SK-N-SH (cell line): ENCODE data around the gene HCN4. TPM values are rescaled to one million over a fixed set of nuclear protein-coding genes. Genes with fewer than 3 reads are reported as not detected.

ENCODE experiments used
- CTCF ChIA-PET: fragments of 300-600, 350-600 bp; formaldehyde crosslinking; extraction: SDS; loops from one replicate; lab custom pipeline; 2021; lab: Yijun Ruan, JAX
- POLR2A ChIA-PET: fragments of 350-600 bp; sonication (Branson Sonifier 250); formaldehyde crosslinking; extraction: SDS; loops from one replicate; lab custom pipeline; 2020; ENCODE audit warnings: antibody characterized with exemption, inconsistent platforms; lab: Yijun Ruan, JAX
- DNase-seq: peaks from one replicate; pipeline ENCODE4 v3.0.0; 2012
- H2AFZ ChIP-seq: fragments of 200-600 bp; sonication (generic); 2 replicates; pipeline ENCODE4 v1.8.1; 2016; ENCODE audit warnings: antibody characterized with exemption, mild to moderate bottlenecking, low read depth
- H3F3A ChIP-seq: fragments of 200-600 bp; sonication (generic); replicated peaks from 2 replicates; pipeline ENCODE3; 2016; ENCODE audit warnings: antibody characterized with exemption, mild to moderate bottlenecking; ENCODE audit not compliant: insufficient read depth
- H3K27ac ChIP-seq, 2 experiments: fragments of 200-500 bp in 1 of 2; fragments of 200-600 bp in 1 of 2; sonication (Bioruptor generic) in 1 of 2; sonication (generic), shearing (Covaris generic) in 1 of 2; 2 replicates each; pipeline versions ENCODE4 v1.5.1 to v1.6.1; 2014 to 2016; ENCODE audit warnings: low read depth in 2 of 2, inconsistent platforms in 1 of 2, low read length in 1 of 2, mild to moderate bottlenecking in 1 of 2, mixed read lengths in 1 of 2
- H3K27me3 ChIP-seq: fragments of 200-600 bp; sonication (generic), shearing (Covaris generic); 2 replicates; pipeline ENCODE4 v1.6.1; 2016; ENCODE audit warnings: mixed run types; ENCODE audit not compliant: insufficient read depth
- H3K36me3 ChIP-seq, 2 experiments: fragments of 200-500 bp in 1 of 2; fragments of 200-600 bp in 1 of 2; sonication (Bioruptor generic) in 1 of 2; sonication (generic) in 1 of 2; replicated peaks in 1 of 2; 2 replicates each; pipeline versions ENCODE3 to v1.5.1; 2014 to 2016; ENCODE audit warnings: low read length in 1 of 2, mild to moderate bottlenecking in 1 of 2; ENCODE audit not compliant: insufficient read depth in 2 of 2, control insufficient read depth in 1 of 2
- H3K4me1 ChIP-seq, 2 experiments: fragments of 200-500 bp in 1 of 2; fragments of 200-600 bp in 1 of 2; sonication (Bioruptor generic) in 1 of 2; sonication (generic), shearing (Covaris generic) in 1 of 2; 2 replicates each; pipeline versions ENCODE4 v1.5.1 to v1.6.1; 2014 to 2016; ENCODE audit warnings: low read depth in 1 of 2, low read length in 1 of 2, mixed run types in 1 of 2; ENCODE audit not compliant: insufficient read depth in 2 of 2, control insufficient read depth in 1 of 2
- H3K4me2 ChIP-seq: fragments of 200-600 bp; sonication (generic), shearing (Covaris generic); 2 replicates; pipeline ENCODE4 v1.6.1; 2017; ENCODE audit warnings: mixed run types
- H3K4me3 ChIP-seq, 2 experiments: fragments of 200-500 bp in 1 of 2; fragments of 200-600 bp in 1 of 2; sonication (Bioruptor generic) in 1 of 2; sonication (generic), shearing (Covaris generic) in 1 of 2; 2 replicates each; pipeline versions ENCODE4 v1.5.1 to v1.8.1; 2014 to 2016; ENCODE audit warnings: low read depth in 2 of 2, inconsistent platforms in 1 of 2, low read length in 1 of 2, mild to moderate bottlenecking in 1 of 2, mixed read lengths in 1 of 2, moderate library complexity in 1 of 2
- H3K79me2 ChIP-seq: fragments of 200-600 bp; sonication (generic); 2 replicates; pipeline ENCODE4 v1.8.1; 2017; ENCODE audit warnings: mild to moderate bottlenecking; ENCODE audit not compliant: insufficient read depth
- H3K9ac ChIP-seq: fragments of 200-600 bp; sonication (generic); 2 replicates; pipeline ENCODE4 v1.6.1; 2017; ENCODE audit warnings: mixed run types
- H3K9me2 ChIP-seq: fragments of 200-600 bp; sonication (generic); 2 replicates; pipeline ENCODE4 v1.6.1; 2017; ENCODE audit warnings: mixed run types
- H3K9me3 ChIP-seq: fragments of 200-600 bp; sonication (generic); 2 replicates; pipeline ENCODE4 v1.6.1; 2017; ENCODE audit warnings: mixed run types, mild to moderate bottlenecking, moderate library complexity
- H4K20me1 ChIP-seq: fragments of 200-600 bp; sonication (generic); 2 replicates; pipeline ENCODE4 v1.6.1; 2017; ENCODE audit warnings: mild to moderate bottlenecking, mixed run types; ENCODE audit not compliant: insufficient read depth
- CHD2 ChIP-seq: fragments of 150-350 bp; IDR thresholded peaks from 2 replicates; pipeline ENCODE4 v1.6.1; 2018; ENCODE audit warnings: low read length; ENCODE audit not compliant: partially characterized antibody
- EP300 ChIP-seq, 2 experiments: IDR thresholded peaks; 2 replicates each; pipeline versions ENCODE4 v1.4.0 to v1.6.1; 2012; ENCODE audit warnings: borderline replicate concordance in 1 of 2, low read depth in 1 of 2, low read length in 1 of 2
- GABPA ChIP-seq: IDR thresholded peaks from 2 replicates; pipeline ENCODE4 v1.4.0; 2012; ENCODE audit warnings: low read depth, mild to moderate bottlenecking
- POLR2AphosphoS5 ChIP-seq: IDR thresholded peaks from 2 replicates; pipeline ENCODE4 v1.6.1; 2012; ENCODE audit warnings: low read depth, low read length
- YY1 ChIP-seq: IDR thresholded peaks from 2 replicates; pipeline ENCODE4 v1.4.0; 2012; ENCODE audit warnings: low read depth, mild to moderate bottlenecking
- WGBS: methylation state at CpG from one replicate; pipeline ENCODE4 v1.1.6; 2017; ENCODE audit warnings: low lambda C conversion rate; 5-methylcytosine and 5-hydroxymethylcytosine counted together
- polyA plus RNA-seq, 3 experiments: library from polyadenylated mRNA; depleted of rRNA; stranded (reverse); fragments of >200 nt; gene quantifications; 2 replicates each; pipeline ENCODE4 v1.2.3, GENCODE V29; 2012
- TF ChIP-seq, protein P1 (sequence below): IDR thresholded peaks from 2 replicates; pipeline ENCODE4 v1.4.0; 2012; ENCODE audit warnings: low read depth, borderline replicate concordance

The HCN4 gene
- polyA plus RNA-seq, 1 of the 3 experiments (the other 2 are of a cell fraction), result not detected

DNA sequence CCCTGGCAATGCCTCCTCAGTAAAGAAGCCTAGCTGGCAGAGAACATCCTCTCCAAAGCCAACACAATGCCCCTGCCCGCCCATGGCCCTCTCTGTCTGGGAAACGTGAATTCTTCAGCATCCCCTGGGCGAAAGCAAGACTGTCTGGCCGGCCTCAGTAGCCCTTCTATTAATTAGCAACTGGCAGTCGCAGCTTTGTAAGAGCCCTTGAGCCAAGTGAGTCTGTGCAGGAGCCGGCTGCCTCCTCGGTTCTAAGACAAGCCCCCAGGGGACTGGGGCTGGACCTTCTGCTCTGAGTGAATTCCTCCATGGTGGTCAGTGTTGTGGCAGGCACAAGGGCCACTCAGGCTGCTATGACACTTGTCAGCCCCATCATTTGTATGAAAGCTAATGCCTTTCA is 7.4 kb downstream of the HCN4 start (continued):
- TF ChIP-seq, protein P1, sequence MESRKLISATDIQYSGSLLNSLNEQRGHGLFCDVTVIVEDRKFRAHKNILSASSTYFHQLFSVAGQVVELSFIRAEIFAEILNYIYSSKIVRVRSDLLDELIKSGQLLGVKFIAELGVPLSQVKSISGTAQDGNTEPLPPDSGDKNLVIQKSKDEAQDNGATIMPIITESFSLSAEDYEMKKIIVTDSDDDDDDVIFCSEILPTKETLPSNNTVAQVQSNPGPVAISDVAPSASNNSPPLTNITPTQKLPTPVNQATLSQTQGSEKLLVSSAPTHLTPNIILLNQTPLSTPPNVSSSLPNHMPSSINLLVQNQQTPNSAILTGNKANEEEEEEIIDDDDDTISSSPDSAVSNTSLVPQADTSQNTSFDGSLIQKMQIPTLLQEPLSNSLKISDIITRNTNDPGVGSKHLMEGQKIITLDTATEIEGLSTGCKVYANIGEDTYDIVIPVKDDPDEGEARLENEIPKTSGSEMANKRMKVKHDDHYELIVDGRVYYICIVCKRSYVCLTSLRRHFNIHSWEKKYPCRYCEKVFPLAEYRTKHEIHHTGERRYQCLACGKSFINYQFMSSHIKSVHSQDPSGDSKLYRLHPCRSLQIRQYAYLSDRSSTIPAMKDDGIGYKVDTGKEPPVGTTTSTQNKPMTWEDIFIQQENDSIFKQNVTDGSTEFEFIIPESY, result no peak

DNA sequence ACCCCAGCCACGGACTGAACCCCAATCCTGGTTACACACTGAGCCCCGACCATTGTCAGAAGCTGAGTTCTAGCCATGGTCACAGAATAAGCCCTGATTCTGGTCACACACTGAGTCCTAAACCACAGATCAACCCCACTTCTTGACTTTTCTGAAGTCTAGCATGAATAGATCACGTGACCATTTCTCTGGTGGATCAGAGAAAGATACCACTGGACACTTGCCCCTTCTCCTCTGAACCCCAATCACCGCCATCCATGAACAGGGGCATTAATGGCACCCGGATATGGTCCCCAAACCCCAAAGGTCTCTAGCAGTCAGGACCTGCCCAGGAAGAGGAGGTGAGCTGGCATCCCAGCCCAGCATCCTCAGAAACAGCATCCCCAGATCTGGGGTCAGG is 9.1 kb downstream of the HCN4 start:
- H3K4me3 ChIP-seq, result no peak overlapping the region
- peaks cover 14% of the 10 kb centered on the region; the same call in 1 of the 2 replicates for H3K27me3 ChIP-seq
- no peaks in the 10 kb centered on the region for H3F3A ChIP-seq
- no peaks in the 10 kb centered on the region for H3K79me2 ChIP-seq
- no peak overlapping the region for H3K4me2 ChIP-seq
- no peaks in the 10 kb centered on the region for H4K20me1 ChIP-seq
- no peak for TF ChIP-seq GABPA
- no peak for TF ChIP-seq YY1
- TF ChIP-seq POLR2AphosphoS5, result no peak
- TF ChIP-seq, all 33 proteins: peak for 0
- Histone ChIP-seq H3K9me3 (no peaks in the 10 kb centered on the region), H3K36me3 (no peaks in the 10 kb centered on the region), H3K9ac (no peak overlapping the region), H3K9me2 (no peaks in the 10 kb centered on the region), H3K4me1 (no peaks in the 10 kb centered on the region; a peak in 1 of 4 replicates), H3K27ac (no peak overlapping the region), H2AFZ (no peak overlapping the region)
- ChIA-PET CTCF (interaction anchor here (0.6 to 1.4 kb wide), 3 partner anchors 53 to 394 kb away, joined by 3 read pairs; partner anchors contain the start of gene INSYN1), POLR2A (no interaction called here)
- WGBS, result 30% methylated on average over 4 of the region's 5 CpGs
- no peak for DNase-seq

DNA sequence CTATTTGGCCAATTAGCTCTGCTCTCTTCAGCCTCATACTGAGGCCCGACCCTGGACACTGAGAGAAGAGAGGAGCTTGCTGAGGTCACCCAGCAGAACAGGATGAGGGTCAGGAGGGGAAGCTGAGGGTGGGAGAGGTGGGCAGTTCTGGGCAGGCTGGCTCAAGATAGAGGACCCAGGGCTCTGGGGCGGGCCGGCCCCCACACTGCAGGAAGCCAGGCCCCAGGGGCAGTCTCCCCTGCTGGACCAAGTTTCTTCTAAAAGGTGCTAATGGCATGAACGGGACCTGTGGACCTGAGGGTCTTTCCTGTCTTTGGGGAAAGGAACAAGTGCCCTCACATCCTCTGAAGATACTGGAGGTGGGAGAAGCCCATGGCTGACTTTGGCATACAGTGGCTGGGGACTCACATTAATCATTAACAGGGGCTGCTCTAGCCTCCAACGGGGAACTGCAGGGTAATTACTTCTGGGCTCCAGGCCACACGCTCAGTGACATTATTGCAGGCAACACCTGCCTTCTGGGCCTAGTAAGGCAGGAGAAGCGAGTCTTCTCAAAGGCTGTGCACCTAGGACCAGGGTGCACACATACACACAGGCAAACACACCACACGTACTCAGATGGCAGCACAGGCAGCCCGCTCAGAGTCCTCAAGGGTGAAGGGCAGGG is 10.6 kb downstream of the HCN4 start:
- no peaks in the 10 kb centered on the region for H3K9me2 ChIP-seq
- H4K20me1 ChIP-seq, result no peaks in the 10 kb centered on the region
- no peak for TF ChIP-seq EP300 (IDR thresholded peaks at IDR 0.05; ENCODE audit: borderline replicate concordance in 1 of 2, low read depth in 1 of 2, low read length in 1 of 2)
- no peak for TF ChIP-seq CHD2
- no peaks in the 10 kb centered on the region for H3K79me2 ChIP-seq
- ChIA-PET POLR2A (no interaction called here), CTCF (interaction anchor here (1.6 kb wide), 1 partner anchor 13 kb away, joined by 5 read pairs; no protein-coding TSS in a partner anchor)
- no peak overlapping the region for H2AFZ ChIP-seq
- peaks cover 13% of the 10 kb centered on the region; the same call in 1 of the 2 replicates for H3K27me3 ChIP-seq
- no peaks in the 10 kb centered on the region; a peak in 1 of 4 replicates for H3K4me1 ChIP-seq
- DNase-seq, result no peak
- H3K4me2 ChIP-seq, result no peak overlapping the region
- WGBS, result 44% methylated on average over 6 of the region's 9 CpGs
- H3K36me3 ChIP-seq, result no peaks in the 10 kb centered on the region
- no peak overlapping the region for H3K9ac ChIP-seq
- H3K4me3 ChIP-seq, result no peak overlapping the region
- no peaks in the 10 kb centered on the region for H3F3A ChIP-seq
- no peaks in the 10 kb centered on the region for H3K9me3 ChIP-seq
- no peak overlapping the region for H3K27ac ChIP-seq
